ENCODE results near the gene CHPF2.

The CHPF2 gene

DNA sequence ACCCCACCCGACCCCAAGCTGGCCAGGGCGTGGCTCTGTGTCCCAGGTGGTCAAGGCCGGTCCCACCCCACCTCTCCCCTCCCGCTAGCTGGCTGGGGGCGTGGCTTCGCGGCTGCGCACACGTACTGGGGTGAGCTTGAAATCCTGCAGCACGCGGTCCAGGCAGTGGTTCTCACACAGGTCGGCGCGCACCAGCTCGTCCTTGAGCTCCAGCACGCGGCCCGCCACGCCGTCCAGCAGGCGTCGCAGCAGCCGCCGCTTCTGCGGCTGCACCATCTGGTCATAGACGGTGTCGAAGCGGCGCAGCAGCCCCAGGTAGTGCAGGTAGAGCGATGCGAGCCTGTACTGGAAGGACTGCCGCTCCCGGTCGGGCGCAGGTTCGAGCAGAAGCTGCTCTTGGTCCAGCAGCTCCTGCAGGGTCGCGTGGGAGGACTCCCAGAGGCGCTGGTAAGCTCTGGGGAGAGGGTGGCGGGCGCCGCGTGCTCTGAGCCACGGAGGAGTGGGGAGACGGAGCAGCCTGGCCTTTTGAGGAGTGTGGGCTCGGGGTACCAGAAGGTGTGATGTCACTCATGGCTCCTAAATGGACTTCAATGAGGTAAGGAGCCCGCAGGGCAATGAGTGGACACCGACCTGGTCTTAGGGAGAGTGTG lies 27.8 kb upstream of the CHPF2 start:
- no peak for DNase-seq (ENCODE audit: low read depth)

DNA sequence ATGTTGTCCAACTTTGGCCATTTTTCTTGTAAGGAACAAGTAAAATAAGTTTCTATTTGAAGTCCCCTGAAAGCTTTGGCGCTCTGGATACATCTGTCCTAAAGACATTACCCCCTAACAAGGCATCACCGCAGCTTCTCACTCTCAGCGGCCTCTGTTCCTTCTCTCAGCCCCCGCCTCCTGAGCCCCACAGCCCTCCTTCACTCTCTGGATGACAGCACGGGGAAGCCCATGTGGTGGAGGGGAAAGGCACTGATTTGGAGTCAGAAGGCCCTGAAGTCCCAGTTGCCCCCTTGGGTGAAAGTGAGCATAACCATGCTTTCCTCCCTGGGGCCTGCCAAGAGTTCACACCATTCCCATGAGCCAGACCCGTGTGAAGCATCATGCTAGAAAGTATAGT lies 26.6 kb upstream of the CHPF2 start:
- no peak for DNase-seq (ENCODE audit: low read depth)

DNA sequence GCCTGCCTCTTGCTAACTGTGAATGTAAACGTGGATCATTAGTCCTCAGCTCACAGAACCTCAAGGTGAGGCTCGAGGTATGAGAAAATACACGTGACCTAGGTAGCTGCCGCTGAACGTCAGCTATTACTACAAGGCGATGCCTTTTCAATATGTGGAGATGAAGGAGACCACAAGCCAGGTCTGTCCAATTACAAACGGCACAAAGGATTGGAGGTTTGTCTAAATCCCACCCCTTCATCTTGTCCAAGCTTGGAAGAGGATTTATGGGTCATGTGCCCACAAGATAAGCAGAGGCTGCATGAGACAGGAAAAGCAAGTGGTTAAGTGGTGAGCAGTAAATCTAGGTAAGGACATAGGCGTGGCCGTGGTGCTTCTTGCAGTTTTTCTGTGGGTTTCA lies 25.4 kb upstream of the CHPF2 start:
- DNase-seq (ENCODE audit: low read depth) = peak; percentile 40

DNA sequence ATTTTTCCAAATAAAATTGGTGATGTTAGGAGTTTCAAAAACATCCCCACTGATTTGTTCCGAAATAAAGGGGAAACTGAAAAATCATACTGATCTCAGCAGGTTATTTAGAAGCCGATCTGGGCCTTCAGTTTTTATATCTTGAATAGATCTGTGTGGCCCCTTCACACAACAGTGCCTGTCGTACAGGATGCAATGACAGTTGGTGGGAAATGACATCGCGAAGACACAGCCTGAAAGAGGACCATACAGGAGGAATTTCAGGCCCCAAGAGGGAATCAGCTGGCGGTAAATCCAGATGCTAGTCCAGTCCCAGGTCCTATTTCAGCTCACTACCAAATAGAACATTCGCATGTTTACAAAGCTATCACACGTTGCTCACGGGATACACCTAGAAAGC lies 25.0 kb upstream of the CHPF2 start:
- no peak for DNase-seq (ENCODE audit: low read depth)

DNA sequence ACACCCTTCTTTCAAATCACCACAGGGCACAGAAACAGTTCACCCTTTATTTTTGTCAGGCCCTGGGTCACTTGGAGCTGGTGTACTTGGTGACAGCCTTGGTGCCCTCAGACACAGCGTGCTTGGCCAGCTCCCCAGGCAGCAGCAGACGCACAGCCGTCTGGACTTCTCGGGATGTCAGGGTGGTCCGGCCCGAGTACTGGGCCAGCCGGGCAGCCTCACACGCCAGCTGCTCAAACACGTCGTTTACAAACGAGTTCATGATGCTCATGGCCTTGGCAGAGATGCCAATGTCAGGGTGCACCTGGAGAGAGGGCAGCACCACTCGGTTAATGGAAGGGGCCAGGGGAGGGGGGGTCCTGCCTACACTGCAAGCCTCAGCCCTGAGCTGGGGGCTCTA lies 24.5 kb upstream of the CHPF2 start:
- no peak for DNase-seq (ENCODE audit: low read depth)

DNA sequence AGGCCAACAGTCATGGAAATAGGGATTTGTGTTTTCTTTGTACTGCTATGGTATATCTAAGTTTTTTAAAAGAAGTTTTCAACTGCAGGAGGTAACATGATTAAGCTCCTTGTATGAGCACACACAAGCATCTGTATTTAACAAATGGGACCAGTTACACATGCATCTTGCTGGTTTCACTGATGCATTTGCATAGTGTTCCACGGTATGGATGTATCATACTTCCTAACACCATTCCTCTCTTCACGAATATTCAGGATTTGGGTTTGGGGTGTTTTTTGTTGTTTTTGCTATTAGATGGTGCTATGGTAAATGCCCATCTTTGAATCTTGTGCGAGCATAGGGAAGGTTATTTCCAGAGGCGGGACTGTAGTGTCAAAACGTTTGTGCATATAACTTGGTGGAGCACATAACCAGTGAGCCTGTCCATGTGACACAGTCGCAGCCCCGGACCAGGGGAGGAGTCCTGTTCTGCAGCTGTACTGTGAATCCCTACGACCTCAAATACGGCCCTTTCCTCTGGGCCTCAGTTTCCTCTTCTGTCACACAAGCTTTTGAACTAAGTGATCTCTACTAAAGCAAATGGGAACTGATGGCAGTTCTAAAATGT lies 23.9 kb upstream of the CHPF2 start:
- DNase-seq (ENCODE audit: low read depth) = no peak

DNA sequence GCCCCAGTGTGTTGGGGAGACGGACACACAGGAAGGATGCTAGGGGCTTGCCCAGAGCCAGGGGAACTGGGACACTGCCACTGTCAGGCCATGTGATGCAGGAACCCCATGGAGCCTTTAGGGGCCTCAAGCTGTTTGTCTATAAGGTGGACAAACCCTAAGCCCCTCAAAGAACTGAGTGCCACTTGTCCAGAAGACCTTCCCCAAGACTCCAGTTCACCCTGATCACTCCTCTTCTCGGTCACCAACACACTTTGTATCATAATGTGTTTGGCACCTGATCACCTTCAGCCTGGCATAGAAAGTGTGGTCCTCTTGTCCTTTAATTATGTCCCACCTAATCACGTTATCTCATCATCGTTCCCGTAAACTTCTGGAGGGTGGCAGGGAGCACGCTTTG lies 22.7 kb upstream of the CHPF2 start:
- no peak for DNase-seq (ENCODE audit: low read depth)

DNA sequence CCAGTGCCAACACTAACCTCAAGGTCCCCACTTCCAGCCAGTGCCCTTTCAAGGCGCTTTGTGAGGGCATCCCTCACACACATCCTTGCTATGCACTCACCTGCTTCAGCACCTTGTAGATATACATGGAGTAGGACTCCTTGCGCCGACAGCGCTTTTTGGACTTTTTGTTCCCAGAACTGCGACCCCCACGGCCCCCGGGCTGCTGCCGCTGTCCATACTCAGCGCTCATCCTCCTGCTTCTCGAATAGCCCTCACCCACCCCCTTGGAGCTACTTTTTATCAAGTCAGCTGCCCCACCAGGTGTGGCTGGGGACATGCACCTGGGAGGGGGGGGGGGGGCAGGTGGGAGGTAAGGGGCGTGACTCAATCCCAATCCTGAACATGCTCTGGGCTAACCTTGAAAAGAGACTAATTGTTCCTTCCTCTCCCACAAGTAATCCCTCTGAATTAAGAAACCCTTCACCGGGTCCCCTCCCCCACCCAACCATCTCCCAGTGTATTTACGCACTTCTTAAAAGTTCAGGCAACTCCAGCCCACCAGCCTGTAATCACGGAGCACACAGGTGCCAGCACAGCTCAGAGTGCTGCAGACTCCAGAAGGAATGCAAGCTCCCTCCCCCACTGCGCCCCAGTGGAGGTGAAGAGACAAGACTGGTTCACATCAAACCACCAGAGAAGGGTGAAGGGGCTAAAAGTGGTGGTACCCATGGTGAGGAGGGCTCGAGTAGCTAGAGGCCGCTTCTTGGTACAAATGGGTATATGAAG lies 22.0 kb upstream of the CHPF2 start, which contains the start of gene H2BK1:
TSS of gene H2BK1 (minus strand) at position 402 of the 768 bp plus-strand sequence. CDS start at position 232, 170 bp downstream.
- DNase-seq (ENCODE audit: low read depth) = no peak

DNA sequence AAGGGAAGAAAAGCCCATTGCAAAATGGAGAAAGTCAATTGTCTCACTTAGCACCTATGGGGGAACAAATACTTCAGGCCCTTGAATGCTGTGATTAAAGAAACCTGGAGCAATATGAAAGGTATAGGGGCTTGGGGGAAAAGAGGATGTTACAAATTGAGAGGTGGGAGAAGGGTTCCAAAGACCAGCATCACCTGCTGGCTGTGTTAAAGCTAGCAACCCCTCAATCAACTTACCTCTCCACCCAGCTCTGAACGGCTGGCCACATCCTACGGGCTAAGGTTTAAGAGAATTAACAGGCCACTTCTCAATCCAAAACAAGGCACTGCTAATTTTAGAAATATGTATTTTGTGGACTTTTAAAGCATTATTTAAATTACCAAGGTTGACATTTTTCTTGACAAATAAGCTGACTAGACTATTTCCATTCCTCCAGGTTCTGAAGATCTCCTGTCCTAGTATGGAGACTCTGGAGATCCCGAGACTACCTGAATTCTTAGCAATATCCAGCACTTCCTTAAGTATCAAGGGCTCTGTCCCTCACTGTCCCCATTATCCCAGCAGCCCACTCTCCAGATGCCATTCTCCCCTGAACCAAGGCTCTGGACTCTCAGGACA lies 21.0 kb upstream of the CHPF2 start:
- no peak for DNase-seq (ENCODE audit: low read depth)

DNA sequence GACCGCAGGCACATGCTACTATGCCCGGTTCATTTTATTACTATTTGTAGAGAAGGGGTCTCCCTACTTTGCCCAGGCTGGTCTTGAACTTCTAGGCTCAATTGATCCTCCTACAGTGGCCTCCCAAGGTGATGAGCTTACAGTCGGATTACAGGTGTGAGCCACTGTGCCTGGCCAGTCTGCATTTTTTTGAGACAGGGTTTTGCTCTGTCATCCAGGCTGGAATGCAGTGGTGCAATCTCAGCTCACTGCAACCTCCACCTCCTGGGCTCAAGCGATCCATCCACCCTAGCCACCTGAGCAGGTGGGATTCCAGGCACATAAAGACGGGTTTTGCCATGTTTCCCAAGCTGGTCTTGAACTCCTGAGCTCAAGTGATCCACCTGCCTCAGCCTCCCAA lies 19.7 kb upstream of the CHPF2 start:
- no peak for DNase-seq (ENCODE audit: low read depth)

DNA sequence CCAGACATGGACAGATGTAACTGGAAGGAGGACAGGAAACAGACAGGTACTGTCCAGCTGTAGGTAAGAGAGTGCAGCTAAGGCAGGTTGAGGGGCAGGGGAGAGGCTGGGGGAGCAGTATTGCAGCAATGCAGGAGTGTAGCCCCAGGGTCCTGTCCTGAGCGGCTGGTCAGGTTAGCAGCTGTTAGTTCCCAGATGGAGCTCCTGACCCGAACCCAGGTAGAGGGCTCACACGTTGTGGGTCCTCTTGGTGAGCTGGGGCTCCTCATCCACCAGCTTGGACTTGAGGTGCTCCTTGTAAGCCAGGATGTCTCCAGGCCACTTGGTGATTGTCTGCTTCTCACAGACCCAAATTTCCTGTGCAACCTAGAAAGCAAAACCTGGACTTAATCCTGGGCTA lies 18.5 kb upstream of the CHPF2 start:
- DNase-seq (ENCODE audit: low read depth) = no peak

DNA sequence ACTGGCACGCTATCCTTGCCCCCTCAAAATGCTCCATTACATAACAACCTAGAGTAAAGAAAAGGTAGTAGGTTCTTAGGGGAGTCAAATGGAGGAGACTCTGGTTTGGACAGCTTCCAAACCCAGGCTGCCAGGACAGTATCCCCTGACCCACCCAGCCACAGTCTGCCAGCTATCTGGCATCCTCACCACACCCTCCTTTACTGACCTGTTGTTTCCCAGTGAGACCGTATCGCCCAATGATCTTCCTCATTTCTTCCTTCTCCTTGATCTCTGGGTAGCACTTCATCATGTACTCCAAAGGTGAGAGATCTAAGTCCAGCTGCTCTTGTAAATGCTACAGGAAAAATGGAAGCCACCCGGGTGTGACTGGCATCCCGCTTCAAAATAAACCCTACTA lies 16.9 kb upstream of the CHPF2 start:
- DNase-seq (ENCODE audit: low read depth) = no peak

DNA sequence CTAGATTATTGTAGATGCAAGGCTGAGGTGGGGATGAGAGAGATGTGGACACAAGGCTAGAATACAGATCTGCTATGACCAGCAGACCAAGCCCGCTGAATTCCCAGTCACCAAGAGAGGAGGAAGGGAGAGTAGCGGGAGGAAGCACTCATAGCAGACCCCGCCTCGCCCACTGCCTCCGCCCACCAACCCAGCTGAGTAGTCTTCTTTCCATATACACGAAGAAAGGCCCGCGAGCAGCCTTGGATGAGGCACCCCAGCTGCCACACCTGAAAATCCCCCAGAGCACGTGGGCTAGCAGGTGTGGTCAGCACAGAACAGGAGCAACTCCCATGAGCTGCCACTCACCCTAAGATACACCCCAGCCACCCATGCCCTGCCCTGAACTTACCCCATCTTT lies 14.1 kb upstream of the CHPF2 start:
- DNase-seq (ENCODE audit: low read depth) = no peak

DNA sequence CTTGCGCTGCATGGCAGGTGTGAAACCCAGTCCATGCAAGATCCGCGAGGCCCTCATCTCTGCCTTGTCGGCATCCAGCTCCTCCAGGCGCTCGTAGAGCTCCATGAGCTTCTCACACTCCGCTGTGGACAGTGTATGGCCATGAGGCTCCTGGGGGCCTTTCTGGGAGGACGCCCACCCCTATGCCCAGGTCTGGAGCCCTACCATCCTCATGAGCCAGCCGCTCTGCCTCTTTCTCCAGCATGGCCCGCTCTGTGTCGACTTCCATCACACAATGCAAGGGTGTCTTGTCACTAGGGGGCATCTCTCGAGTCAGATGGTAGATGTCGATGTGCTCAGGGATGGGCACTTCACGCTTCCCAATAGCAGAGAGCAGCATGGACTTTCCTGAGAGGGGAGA lies 8.6 kb upstream of the CHPF2 start:
- no peak for DNase-seq (ENCODE audit: low read depth)

DNA sequence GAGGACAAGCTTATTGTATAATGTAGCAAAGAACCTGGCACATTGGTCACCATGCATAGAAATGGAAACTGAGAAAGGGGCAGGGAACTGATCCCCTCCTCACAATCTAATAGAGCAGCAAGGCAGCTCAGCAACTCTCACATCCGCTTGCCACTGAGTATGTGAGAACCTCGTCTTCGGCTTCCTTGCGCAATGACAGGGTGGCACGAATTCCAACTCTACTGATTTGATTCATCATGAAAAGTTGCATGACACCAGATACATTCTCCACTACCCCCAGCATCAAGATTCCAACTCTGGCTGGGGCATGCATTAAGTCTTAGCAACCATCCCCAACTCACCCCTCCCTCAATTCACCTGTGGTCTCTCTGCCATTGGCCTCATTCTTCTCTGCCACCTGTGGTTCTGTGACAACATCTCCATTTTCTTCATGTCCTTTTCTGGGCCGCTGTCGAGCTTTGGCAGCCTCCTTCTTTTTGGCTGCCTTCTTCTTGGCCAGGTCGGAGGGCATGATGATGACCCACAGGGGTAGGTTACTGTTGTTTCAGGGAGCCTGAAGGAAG lies 6.3 kb upstream of the CHPF2 start:
- no peak for DNase-seq (ENCODE audit: low read depth)

DNA sequence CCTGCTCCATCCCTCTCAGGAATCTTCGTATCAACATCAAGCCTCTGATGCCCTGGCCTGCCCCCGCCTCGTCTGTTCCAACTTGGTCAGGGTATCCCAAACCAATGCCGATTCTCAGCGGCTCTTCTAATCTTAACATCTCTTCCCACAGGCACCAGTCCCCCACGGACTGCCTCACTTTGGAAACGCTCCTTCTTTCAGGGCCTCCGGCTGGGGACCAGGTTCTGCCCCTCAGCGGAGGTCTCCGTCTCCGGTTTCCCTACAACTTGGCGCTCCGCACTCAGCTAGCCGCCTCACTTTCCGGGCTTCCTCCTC lies 5.8 kb upstream of the CHPF2 start:
- DNase-seq (ENCODE audit: low read depth) = no peak

DNA sequence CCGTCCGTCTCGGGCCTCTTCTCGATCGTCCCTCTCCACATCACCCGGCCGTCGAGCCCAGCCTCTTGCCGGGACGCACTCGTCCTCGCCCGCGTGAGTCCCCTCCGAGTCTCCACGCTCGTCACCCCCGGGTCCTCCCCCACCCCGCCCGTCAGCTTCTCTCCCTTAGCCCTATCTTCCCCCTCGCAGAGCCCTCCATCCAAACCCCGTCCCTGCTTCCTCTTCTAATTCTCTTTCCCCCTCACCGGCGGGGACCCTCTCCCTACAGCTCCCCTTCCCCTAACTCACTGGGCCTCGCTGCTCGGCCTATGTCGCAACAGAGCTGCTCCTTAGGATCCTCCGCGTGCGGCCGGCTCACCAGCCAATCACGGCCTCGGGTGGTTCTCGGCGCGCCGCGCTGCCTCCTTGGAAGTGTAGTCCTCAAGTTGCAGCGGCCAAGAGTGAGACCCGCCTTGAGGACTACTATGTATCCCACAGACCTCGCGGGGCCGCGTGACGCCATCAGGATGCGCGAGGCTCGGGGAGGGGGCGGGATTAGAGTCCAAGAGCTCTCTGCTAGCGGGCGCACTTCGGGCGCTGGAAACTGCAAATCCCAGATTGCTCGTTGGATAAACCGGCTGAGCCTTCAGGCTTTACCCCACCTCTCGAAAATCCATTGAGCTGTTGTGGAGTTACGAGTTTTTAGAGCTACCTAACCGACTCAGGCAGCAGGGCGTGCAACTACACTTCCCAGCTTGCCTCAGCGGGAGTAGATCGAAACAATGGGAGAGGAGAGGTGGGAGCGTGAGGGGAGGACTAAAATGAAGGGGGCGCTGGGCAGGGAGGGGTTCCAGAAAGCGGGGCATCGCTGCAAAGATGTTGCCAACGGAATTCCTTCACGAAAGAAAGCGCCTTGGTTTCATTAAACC lies 5.2 kb upstream of the CHPF2 start, which contains the start of gene ABCF2:
TSS of gene ABCF2 (minus strand) at position 331 of the 908 bp plus-strand sequence. CDS start 747 bp downstream, outside the sequence.
- DNase-seq (ENCODE audit: low read depth) = peak; percentile 95

DNA sequence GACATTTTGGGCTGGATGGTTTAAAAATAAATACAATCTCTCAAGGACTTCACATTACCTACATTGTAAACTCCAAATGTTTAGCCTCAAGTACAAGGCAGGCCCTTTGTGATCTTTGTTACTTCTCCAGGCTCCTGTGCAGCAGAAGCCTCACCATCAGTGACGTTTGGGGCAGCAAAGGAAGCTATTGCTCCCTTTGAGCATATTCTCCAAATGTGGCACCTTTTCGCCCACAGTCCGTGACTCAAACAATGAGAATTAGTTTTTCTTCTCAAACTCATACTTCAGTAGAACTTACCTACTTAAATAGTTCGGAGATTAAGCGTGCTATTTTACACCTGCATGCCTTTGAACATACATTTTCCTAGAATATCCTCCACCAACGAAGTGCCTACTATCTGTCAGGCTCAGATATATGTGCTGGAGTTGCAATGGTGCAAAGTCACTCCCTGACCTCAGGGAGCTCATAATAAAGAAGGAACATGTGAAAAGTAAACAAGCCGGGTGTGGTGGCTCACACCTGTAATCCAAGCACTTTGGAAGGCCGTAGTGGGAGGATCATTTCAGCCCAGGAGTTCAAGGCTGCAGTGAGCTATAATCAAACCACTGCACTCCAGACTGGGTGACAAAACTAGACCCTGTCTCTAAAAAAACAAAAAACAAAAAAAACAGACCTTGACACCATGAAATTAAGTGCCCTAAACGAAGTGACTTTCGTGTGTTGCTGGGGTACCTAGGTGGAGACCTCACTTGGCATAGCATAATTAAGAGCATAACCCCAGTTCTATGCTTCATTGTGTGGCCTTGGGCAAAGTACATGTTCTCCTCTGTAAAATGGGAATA lies 4.0 kb upstream of the CHPF2 start:
- DNase-seq (ENCODE audit: low read depth) = no peak

DNA sequence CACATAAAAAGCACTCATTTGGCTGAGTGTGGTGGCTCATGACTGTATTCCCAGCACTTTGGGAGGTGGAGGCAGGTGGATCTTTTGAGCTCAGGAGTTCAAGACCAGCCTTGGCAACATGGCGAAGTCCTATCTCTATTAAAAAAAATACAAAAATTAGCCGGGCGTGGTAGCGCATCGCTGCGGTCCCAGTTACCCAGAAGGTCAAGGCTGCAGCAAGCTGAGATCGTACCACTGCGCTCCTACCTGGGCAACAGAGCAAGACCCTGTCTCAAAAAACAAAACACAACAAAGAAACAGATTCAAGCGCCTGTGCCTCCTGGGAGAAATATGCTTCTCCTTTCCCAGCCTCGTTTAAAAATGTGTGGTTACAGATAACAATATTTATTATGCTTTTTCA lies 3.0 kb upstream of the CHPF2 start:
- DNase-seq (ENCODE audit: low read depth) = no peak

DNA sequence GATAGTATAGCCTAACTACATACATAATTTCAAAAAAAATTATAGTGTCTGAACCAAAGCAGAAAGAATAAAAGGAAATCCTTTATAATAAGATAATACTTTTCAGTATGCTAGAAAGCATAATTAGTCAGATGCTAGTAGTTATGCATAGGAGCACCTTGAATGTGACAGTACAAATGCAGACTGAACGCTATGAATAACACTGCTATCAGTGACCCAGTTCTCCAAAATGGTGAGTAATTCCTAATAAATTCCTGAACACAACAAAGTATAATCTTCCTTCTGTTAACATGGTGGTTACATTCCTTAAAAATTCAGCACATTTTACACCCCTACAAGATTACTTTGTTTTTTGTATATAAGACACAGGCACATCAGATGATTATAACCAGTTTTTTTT lies 1.2 kb upstream of the CHPF2 start:
- no peak for DNase-seq (ENCODE audit: low read depth)

Measured in T-helper 22 cell (primary cell).